GM23338 (cell line): Measurements from ENCODE around the gene NOD1. TPM values are rescaled to one million over a fixed set of nuclear protein-coding genes. Genes with fewer than 3 reads are reported as not detected.

ENCODE experiments used
- ATAC-seq: fragments of 200-7000 bp; cut with Tn5 transposase; 3 replicates; pipeline ENCODE4 v1.9.1; 2020
- DNase-seq: peaks from one replicate; pipeline ENCODE4 v3.0.0-alpha.2; 2015; ENCODE audit warnings: low spot score
- H2AFZ ChIP-seq: fragments of 200-600 bp; sonication (generic); 2 replicates; pipeline ENCODE4 v1.8.0; 2016; ENCODE audit warnings: antibody characterized with exemption, mild to moderate bottlenecking, moderate library complexity
- H3F3A ChIP-seq: fragments of 200-600 bp; sonication (generic); replicated peaks from 2 replicates; pipeline ENCODE4 v1.8.0; 2017; ENCODE audit warnings: antibody characterized with exemption, mixed run types, low read depth
- H3K27ac ChIP-seq: fragments of 200-600 bp; sonication (generic); 2 replicates; pipeline ENCODE4 v1.6.1; 2016; ENCODE audit warnings: low read depth
- H3K27me3 ChIP-seq: fragments of 200-600 bp; sonication (generic); 2 replicates; pipeline ENCODE4 v1.8.0; 2016; ENCODE audit warnings: mild to moderate bottlenecking, mixed run types, moderate library complexity; ENCODE audit not compliant: insufficient read depth
- H3K36me3 ChIP-seq: fragments of 200-600 bp; sonication (generic); 2 replicates; pipeline ENCODE4 v1.8.0; 2016; ENCODE audit warnings: mild to moderate bottlenecking; ENCODE audit not compliant: insufficient read depth
- H3K4me1 ChIP-seq: fragments of 200-600 bp; sonication (generic); 2 replicates; pipeline ENCODE4 v1.8.0; 2016; ENCODE audit warnings: mild to moderate bottlenecking, moderate library complexity; ENCODE audit not compliant: insufficient read depth
- H3K4me2 ChIP-seq: fragments of 200-600 bp; sonication (generic); 2 replicates; pipeline ENCODE4 v1.7.1; 2017; ENCODE audit warnings: mixed run types
- H3K4me3 ChIP-seq: fragments of 200-600 bp; sonication (generic); 2 replicates; pipeline ENCODE4 v1.6.1; 2016; ENCODE audit warnings: mixed run types
- H3K79me2 ChIP-seq: fragments of 200-600 bp; sonication (generic); replicated peaks from 2 replicates; pipeline ENCODE4 v1.8.0; 2017; ENCODE audit warnings: mild to moderate bottlenecking; ENCODE audit not compliant: insufficient read depth
- H3K9me2 ChIP-seq: fragments of 200-600 bp; sonication (generic); 2 replicates; pipeline ENCODE4 v1.8.0; 2017; ENCODE audit not compliant: insufficient read depth
- H4K20me1 ChIP-seq: fragments of 200-600 bp; sonication (generic); replicated peaks from 2 replicates; pipeline ENCODE4 v1.8.0; 2017; ENCODE audit warnings: mild to moderate bottlenecking; ENCODE audit not compliant: insufficient read depth
- H3K27ac Mint-ChIP-seq: 2 replicates; pipeline ENCODE4 v1.8.0; 2020; ENCODE audit warnings: inconsistent platforms, mild to moderate bottlenecking, moderate library complexity, mixed read lengths
- H3K27me3 Mint-ChIP-seq: 3 replicates; pipeline ENCODE4 v1.8.0; 2022; ENCODE audit warnings: low read depth, mild to moderate bottlenecking, moderate library complexity, mixed read lengths, inconsistent platforms; ENCODE audit not compliant: insufficient read depth, poor library complexity
- H3K36me3 Mint-ChIP-seq: 3 replicates; pipeline ENCODE4 v1.8.0; 2021; ENCODE audit warnings: low read depth, mild to moderate bottlenecking, inconsistent platforms, moderate library complexity, mixed read lengths
- H3K4me1 Mint-ChIP-seq: 3 replicates; pipeline ENCODE4 v1.8.0; 2020; ENCODE audit warnings: mild to moderate bottlenecking, inconsistent platforms, mixed read lengths
- H3K4me3 Mint-ChIP-seq: 3 replicates; pipeline ENCODE4 v1.8.0; 2021; ENCODE audit warnings: moderate library complexity, mild to moderate bottlenecking, inconsistent platforms, mixed read lengths
- H3K9me3 Mint-ChIP-seq: 3 replicates; pipeline ENCODE4 v1.8.0; 2020; ENCODE audit warnings: moderate library complexity, mild to moderate bottlenecking, inconsistent platforms, mixed read lengths
- CREB1 ChIP-seq: fragments of 250-450 bp; sonication (Bioruptor Pico); IDR thresholded peaks from 2 replicates; pipeline ENCODE4 v1.5.0; 2020; ENCODE audit warnings: low read depth, mild to moderate bottlenecking, moderate library complexity
- CTCF ChIP-seq, 2 experiments: fragments of 200-600 bp in 1 of 2; sonication (generic) in 1 of 2; conservative IDR thresholded peaks; 2 replicates each; pipeline versions ENCODE4 v1.5.1 to v1.6.1; 2016 to 2017; ENCODE audit warnings: antibody characterized with exemption in 2 of 2, low read depth in 2 of 2, mild to moderate bottlenecking in 2 of 2, moderate library complexity in 1 of 2
- EZH2 ChIP-seq: fragments of 200-600 bp; sonication (generic); IDR thresholded peaks from one replicate; pipeline ENCODE4 v1.8.0; 2017; ENCODE audit warnings: antibody characterized with exemption, mild to moderate bottlenecking, low read depth; ENCODE audit not compliant: unreplicated experiment
- EZH2phosphoT487 ChIP-seq: fragments of 200-600 bp; sonication (generic); IDR thresholded peaks from one replicate; pipeline ENCODE4 v1.8.1; 2018; ENCODE audit warnings: antibody characterized with exemption; ENCODE audit not compliant: unreplicated experiment
- JUNB ChIP-seq: IDR thresholded peaks from one replicate; pipeline ENCODE4 v1.6.1; 2016; ENCODE audit warnings: antibody characterized with exemption; ENCODE audit not compliant: unreplicated experiment
- NANOG ChIP-seq: IDR thresholded peaks from 2 replicates; pipeline ENCODE4 v1.6.1; 2016; ENCODE audit warnings: antibody characterized with exemption, borderline replicate concordance
- POLR2AphosphoS5 ChIP-seq: IDR thresholded peaks from 2 replicates; pipeline ENCODE4 v1.6.1; 2016; ENCODE audit warnings: antibody characterized with exemption, low read depth
- REST ChIP-seq: IDR thresholded peaks from one replicate; pipeline ENCODE4 v1.6.1; 2018; ENCODE audit warnings: antibody characterized with exemption; ENCODE audit not compliant: unreplicated experiment
- STAT1 ChIP-seq: IDR thresholded peaks from one replicate; pipeline ENCODE4 v1.6.1; 2016; ENCODE audit warnings: antibody characterized with exemption; ENCODE audit not compliant: unreplicated experiment
- ZNF114 ChIP-seq: fragments of 250-450 bp; sonication (Bioruptor Pico); IDR thresholded peaks from 2 replicates; pipeline ENCODE4 v1.5.0; 2020; ENCODE audit warnings: mild to moderate bottlenecking, moderate library complexity
- ZNF331 ChIP-seq: fragments of 250-450 bp; sonication (Bioruptor Pico); IDR thresholded peaks from 2 replicates; pipeline ENCODE4 v1.5.0; 2020; ENCODE audit warnings: low read depth, mild to moderate bottlenecking, moderate library complexity
- polyA plus RNA-seq: library from polyadenylated mRNA; unstranded; fragments of >200 nt; fragmentation: Nextera tagmentation; extraction: Ambion mirVana; gene quantifications from 2 replicates; pipeline ENCODE4 v1.2.1, GENCODE V29; 2016
- total RNA-seq: library from RNA; depleted of rRNA; stranded (reverse); fragments of >200 nt; shearing (Covaris generic); gene quantifications from 2 replicates; pipeline ENCODE4 v1.2.3, GENCODE V29; 2014
- TF ChIP-seq, protein P1 (sequence below): IDR thresholded peaks from 2 replicates; pipeline ENCODE4 v1.6.1; 2016; ENCODE audit warnings: antibody characterized with exemption

NOD1 gene
- total and polyA plus RNA-seq, 2 experiments from 2014 or later, result 2.1 to 7.3 TPM

- ATAC-seq (no peak), DNase-seq (no peak)
- Mint-ChIP-seq H3K9me3 (no peaks in the 10 kb centered on the region), H3K27ac (no peak overlapping the region), H3K4me1 (no peaks in the 10 kb centered on the region), H3K36me3 (peaks cover 5% of the 10 kb centered on the region), H3K4me3 (no peak overlapping the region), H3K27me3 (no peaks in the 10 kb centered on the region)
- TF ChIP-seq POLR2AphosphoS5, result no peak
- no peak for TF ChIP-seq EZH2phosphoT487
- TF ChIP-seq ZNF331 (CRISPR knock-in tag), result no peak
- no peak for TF ChIP-seq CREB1 (CRISPR knock-in tag)
- no peak for TF ChIP-seq NANOG
- TF ChIP-seq, protein P1, sequence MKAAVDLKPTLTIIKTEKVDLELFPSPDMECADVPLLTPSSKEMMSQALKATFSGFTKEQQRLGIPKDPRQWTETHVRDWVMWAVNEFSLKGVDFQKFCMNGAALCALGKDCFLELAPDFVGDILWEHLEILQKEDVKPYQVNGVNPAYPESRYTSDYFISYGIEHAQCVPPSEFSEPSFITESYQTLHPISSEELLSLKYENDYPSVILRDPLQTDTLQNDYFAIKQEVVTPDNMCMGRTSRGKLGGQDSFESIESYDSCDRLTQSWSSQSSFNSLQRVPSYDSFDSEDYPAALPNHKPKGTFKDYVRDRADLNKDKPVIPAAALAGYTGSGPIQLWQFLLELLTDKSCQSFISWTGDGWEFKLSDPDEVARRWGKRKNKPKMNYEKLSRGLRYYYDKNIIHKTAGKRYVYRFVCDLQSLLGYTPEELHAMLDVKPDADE, result no peak
- no peak for TF ChIP-seq REST
- no peak for TF ChIP-seq ZNF114 (CRISPR knock-in tag)
- H3K27ac ChIP-seq, result no peak overlapping the region
- H3F3A ChIP-seq, result no peaks in the 10 kb centered on the region
- H3K27me3 ChIP-seq, result no peaks in the 10 kb centered on the region
- H3K4me2 ChIP-seq, result no peak overlapping the region
- no peaks in the 10 kb centered on the region for H3K36me3 ChIP-seq
- no peaks in the 10 kb centered on the region for H3K79me2 ChIP-seq
- peaks cover 3% of the 10 kb centered on the region; the same call in 1 of the 2 replicates for H3K9me2 ChIP-seq
- no peak overlapping the region for H3K4me3 ChIP-seq
- no peaks in the 10 kb centered on the region for H4K20me1 ChIP-seq
- no peaks in the 10 kb centered on the region for H3K4me1 ChIP-seq
- no peak overlapping the region for H2AFZ ChIP-seq
Measured at GRCh38 chr7:30406664-30407425, 71.7 kb downstream of the NOD1 start.

GRCh38 chr7:30405179-30405578 is 73.4 kb downstream of the NOD1 start:
- DNase-seq (no peak), ATAC-seq (no peak)
- H3K27ac Mint-ChIP-seq, result no peak overlapping the region
- no peak for TF ChIP-seq JUNB
- TF ChIP-seq CTCF (conservative IDR thresholded peaks at IDR 0.05; ENCODE audit: low read depth in 2 of 2), result no peak
- TF ChIP-seq EZH2, result no peak
- TF ChIP-seq ZNF331 (CRISPR knock-in tag), result no peak
- TF ChIP-seq POLR2AphosphoS5, result no peak
- TF ChIP-seq, protein P1, result no peak
- no peak for TF ChIP-seq EZH2phosphoT487
- TF ChIP-seq NANOG, result no peak
- no peak for TF ChIP-seq REST
- no peak for TF ChIP-seq STAT1
- H2AFZ ChIP-seq, result no peak overlapping the region
- H3K4me2 ChIP-seq, result no peak overlapping the region
- H3K27me3 ChIP-seq, result no peaks in the 10 kb centered on the region
- no peaks in the 10 kb centered on the region for H3K79me2 ChIP-seq
- H3K4me1 Mint-ChIP-seq, result no peaks in the 10 kb centered on the region
- no peaks in the 10 kb centered on the region for H3F3A ChIP-seq
- no peak overlapping the region for H3K4me3 Mint-ChIP-seq
- H3K9me2 ChIP-seq, result peaks cover 3% of the 10 kb centered on the region; the same call in 1 of the 2 replicates
- H3K9me3 Mint-ChIP-seq, result no peaks in the 10 kb centered on the region
- peaks cover 2% of the 10 kb centered on the region for H3K27me3 Mint-ChIP-seq
- H3K4me3 ChIP-seq, result no peak overlapping the region
- peaks cover 5% of the 10 kb centered on the region; the same call in 2 of the 3 replicates for H3K36me3 Mint-ChIP-seq
- no peaks in the 10 kb centered on the region for H3K36me3 ChIP-seq
- no peak overlapping the region for H3K27ac ChIP-seq
- no peaks in the 10 kb centered on the region for H3K4me1 ChIP-seq
- no peaks in the 10 kb centered on the region for H4K20me1 ChIP-seq
